ENCODE data around the gene ATP2C1. TPM values are rescaled to one million over a fixed set of nuclear protein-coding genes. Genes with fewer than 3 reads are reported as not detected.

ATP2C1 gene
- total RNA-seq, 1 experiment from 2014 or later = 34.0 TPM

GRCh38 chr3:130865489-130865888, 28.4 kb upstream of the ATP2C1 start:
- H3K9ac ChIP-seq (ENCODE audit: low read length) = no peak overlapping the region
- no peaks in the 10 kb centered on the region for H3K79me2 ChIP-seq (ENCODE audit: low read length)
- CTCF ChIA-PET = no interaction called here
- POLR2A ChIA-PET (ENCODE audit: unreplicated experiment) = no interaction called here
- TF ChIP-seq EZH2phosphoT487 (IDR thresholded peaks at IDR 0.05; ENCODE audit: borderline replicate concordance, low read length) (no peak), EZH2 (IDR thresholded peaks at IDR 0.05; ENCODE audit: low read length, unreplicated experiment) (no peak)
- TF ChIP-seq, protein P1, sequence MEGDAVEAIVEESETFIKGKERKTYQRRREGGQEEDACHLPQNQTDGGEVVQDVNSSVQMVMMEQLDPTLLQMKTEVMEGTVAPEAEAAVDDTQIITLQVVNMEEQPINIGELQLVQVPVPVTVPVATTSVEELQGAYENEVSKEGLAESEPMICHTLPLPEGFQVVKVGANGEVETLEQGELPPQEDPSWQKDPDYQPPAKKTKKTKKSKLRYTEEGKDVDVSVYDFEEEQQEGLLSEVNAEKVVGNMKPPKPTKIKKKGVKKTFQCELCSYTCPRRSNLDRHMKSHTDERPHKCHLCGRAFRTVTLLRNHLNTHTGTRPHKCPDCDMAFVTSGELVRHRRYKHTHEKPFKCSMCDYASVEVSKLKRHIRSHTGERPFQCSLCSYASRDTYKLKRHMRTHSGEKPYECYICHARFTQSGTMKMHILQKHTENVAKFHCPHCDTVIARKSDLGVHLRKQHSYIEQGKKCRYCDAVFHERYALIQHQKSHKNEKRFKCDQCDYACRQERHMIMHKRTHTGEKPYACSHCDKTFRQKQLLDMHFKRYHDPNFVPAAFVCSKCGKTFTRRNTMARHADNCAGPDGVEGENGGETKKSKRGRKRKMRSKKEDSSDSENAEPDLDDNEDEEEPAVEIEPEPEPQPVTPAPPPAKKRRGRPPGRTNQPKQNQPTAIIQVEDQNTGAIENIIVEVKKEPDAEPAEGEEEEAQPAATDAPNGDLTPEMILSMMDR (conservative IDR thresholded peaks at IDR 0.05; ENCODE audit: low read depth, low read length) = no peak
- no peaks in the 10 kb centered on the region for H3F3A ChIP-seq (ENCODE audit: low read length, unreplicated experiment)
- no peaks in the 10 kb centered on the region for H3K9me2 ChIP-seq (replicated peaks; ENCODE audit: low read length)
- H3K9me3 ChIP-seq (ENCODE audit: low read length) = no peaks in the 10 kb centered on the region
- H3K4me2 ChIP-seq (ENCODE audit: low read length) = no peak overlapping the region
- H3K36me3 ChIP-seq (ENCODE audit: low read depth, low read length) = no peaks in the 10 kb centered on the region
- no peaks in the 10 kb centered on the region for H3K4me1 ChIP-seq (ENCODE audit: insufficient read depth, low read length)
- H2AFZ ChIP-seq (ENCODE audit: low read length) = no peak overlapping the region
- no peak for DNase-seq
- no peaks in the 10 kb centered on the region for H4K20me1 ChIP-seq (ENCODE audit: low read length)
- intact Hi-C loops (cut with micrococcal nuclease) = no loop called here
- no peak overlapping the region for H3K4me3 ChIP-seq (ENCODE audit: low read length)
- H3K27ac ChIP-seq (ENCODE audit: low read length) = no peak overlapping the region
- BruUV-seq (replicated peaks) = no TSS peak
- no peaks in the 10 kb centered on the region for H3K27me3 ChIP-seq (ENCODE audit: low read length)
- no peak for ATAC-seq

DNA sequence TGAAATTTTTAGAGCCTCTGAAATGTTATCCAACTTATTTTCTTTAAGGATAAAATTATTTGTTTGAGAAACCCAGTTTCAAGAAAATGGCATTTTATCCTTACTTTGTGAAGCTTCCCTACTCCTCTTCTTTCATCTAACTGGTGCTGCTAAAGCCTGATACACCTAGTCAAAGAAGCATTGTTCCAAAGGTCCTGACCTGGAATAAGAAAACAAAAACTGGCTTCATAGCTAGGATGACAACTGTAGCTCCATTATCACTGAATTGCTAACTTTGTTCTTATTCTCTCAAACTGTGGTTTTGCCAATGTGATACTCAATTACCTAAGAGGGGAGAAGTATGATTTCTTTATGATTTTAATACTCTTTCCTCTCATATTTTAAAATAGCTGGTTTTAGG, 27.6 kb upstream of the ATP2C1 start:
- no peaks in the 10 kb centered on the region for H3K27me3 ChIP-seq (ENCODE audit: low read length)
- H3K9me3 ChIP-seq (ENCODE audit: low read length) = no peaks in the 10 kb centered on the region
- CTCF ChIA-PET = no interaction called here
- POLR2A ChIA-PET (ENCODE audit: unreplicated experiment) = no interaction called here
- no peaks in the 10 kb centered on the region for H3K79me2 ChIP-seq (ENCODE audit: low read length)
- DNase-seq = no peak
- no peak overlapping the region for H3K4me2 ChIP-seq (ENCODE audit: low read length)
- ATAC-seq = no peak
- H3F3A ChIP-seq (ENCODE audit: low read length, unreplicated experiment) = no peaks in the 10 kb centered on the region
- H4K20me1 ChIP-seq (ENCODE audit: low read length) = no peaks in the 10 kb centered on the region
- H2AFZ ChIP-seq (ENCODE audit: low read length) = no peak overlapping the region
- TF ChIP-seq, protein P1 (conservative IDR thresholded peaks at IDR 0.05; ENCODE audit: low read depth, low read length) = no peak
- TF ChIP-seq EZH2 (IDR thresholded peaks at IDR 0.05; ENCODE audit: low read length, unreplicated experiment) (no peak), EZH2phosphoT487 (IDR thresholded peaks at IDR 0.05; ENCODE audit: borderline replicate concordance, low read length) (no peak)
- H3K36me3 ChIP-seq (ENCODE audit: low read depth, low read length) = no peaks in the 10 kb centered on the region
- H3K9ac ChIP-seq (ENCODE audit: low read length) = no peak overlapping the region
- BruUV-seq (replicated peaks) = no TSS peak
- intact Hi-C loops (cut with micrococcal nuclease) = no loop called here
- H3K4me3 ChIP-seq (ENCODE audit: low read length) = no peak overlapping the region
- no peaks in the 10 kb centered on the region for H3K9me2 ChIP-seq (replicated peaks; ENCODE audit: low read length)
- H3K4me1 ChIP-seq (ENCODE audit: insufficient read depth, low read length) = no peaks in the 10 kb centered on the region
- no peak overlapping the region for H3K27ac ChIP-seq (ENCODE audit: low read length)

DNA sequence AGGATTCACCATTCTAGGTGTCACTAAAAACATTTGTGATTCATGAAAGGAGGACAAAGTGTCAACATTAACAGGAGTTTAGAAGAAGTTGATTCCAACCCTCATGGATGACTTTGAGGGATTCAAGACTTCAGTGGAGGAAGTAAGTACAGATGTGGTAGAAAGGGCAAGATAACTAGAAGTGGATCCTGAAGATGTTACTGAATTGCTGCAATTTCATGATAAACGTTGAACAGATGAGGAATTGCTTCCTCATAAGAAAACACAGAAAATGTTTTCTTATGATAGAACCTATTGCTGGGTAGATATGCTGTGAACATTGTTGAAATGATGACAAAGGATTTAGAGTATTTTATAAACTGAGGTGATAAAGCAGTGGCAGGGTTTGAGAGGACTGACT, 23.5 kb upstream of the ATP2C1 start:
- ChIA-PET CTCF (no interaction called here), POLR2A (ENCODE audit: unreplicated experiment) (no interaction called here)
- no peaks in the 10 kb centered on the region for H4K20me1 ChIP-seq (ENCODE audit: low read length)
- H3K79me2 ChIP-seq (ENCODE audit: low read length) = no peaks in the 10 kb centered on the region
- H3K9me3 ChIP-seq (ENCODE audit: low read length) = no peaks in the 10 kb centered on the region
- H3K9ac ChIP-seq (ENCODE audit: low read length) = no peak overlapping the region
- no peaks in the 10 kb centered on the region for H3F3A ChIP-seq (ENCODE audit: low read length, unreplicated experiment)
- ATAC-seq (no peak), DNase-seq (no peak)
- no peak overlapping the region for H2AFZ ChIP-seq (ENCODE audit: low read length)
- no peaks in the 10 kb centered on the region for H3K9me2 ChIP-seq (replicated peaks; ENCODE audit: low read length)
- TF ChIP-seq EZH2phosphoT487 (IDR thresholded peaks at IDR 0.05; ENCODE audit: borderline replicate concordance, low read length) (no peak), EZH2 (IDR thresholded peaks at IDR 0.05; ENCODE audit: low read length, unreplicated experiment) (no peak)
- TF ChIP-seq, protein P1 (conservative IDR thresholded peaks at IDR 0.05; ENCODE audit: low read depth, low read length) = no peak
- no TSS peak for BruUV-seq (replicated peaks)
- no peak overlapping the region for H3K4me2 ChIP-seq (ENCODE audit: low read length)
- no peaks in the 10 kb centered on the region for H3K36me3 ChIP-seq (ENCODE audit: low read depth, low read length)
- H3K4me1 ChIP-seq (ENCODE audit: insufficient read depth, low read length) = no peaks in the 10 kb centered on the region
- H3K27ac ChIP-seq (ENCODE audit: low read length) = no peak overlapping the region
- intact Hi-C loops (cut with micrococcal nuclease) = no loop called here
- H3K27me3 ChIP-seq (ENCODE audit: low read length) = no peaks in the 10 kb centered on the region
- H3K4me3 ChIP-seq (ENCODE audit: low read length) = no peak overlapping the region

Measured in PC-3 (cell line).